Calu3 (cell line): ENCODE data around the gene ICOS. TPM values are rescaled to one million over a fixed set of nuclear protein-coding genes. Genes with fewer than 3 reads are reported as not detected.

Experiments used
- BruUV-seq: library from RNA; stranded (reverse); fragments of 400-500 nt; replicated peaks from 2 replicates; lab custom pipeline; 2021; lab: Mats Ljungman, UMichigan
- CTCF ChIA-PET: fragments of 300-600 bp; sonication (Branson Sonifier 250); formaldehyde crosslinking; loops from one replicate; lab custom pipeline; 2022; ENCODE audit warnings: antibody characterized with exemption; lab: Charles Lee
- DNase-seq: peaks from one replicate; pipeline ENCODE4 v3.0.0; 2022
- H3K27ac Mint-ChIP-seq: one replicate; pipeline ENCODE4 v1.8.0; 2022; ENCODE audit warnings: mixed read lengths; ENCODE audit not compliant: unreplicated experiment
- H3K27me3 Mint-ChIP-seq: one replicate; pipeline ENCODE4 v1.8.0; 2022; ENCODE audit warnings: mixed read lengths; ENCODE audit not compliant: unreplicated experiment
- H3K36me3 Mint-ChIP-seq: one replicate; pipeline ENCODE4 v1.8.0; 2022; ENCODE audit warnings: mild to moderate bottlenecking, moderate library complexity, mixed read lengths; ENCODE audit not compliant: insufficient read depth, unreplicated experiment
- H3K4me1 Mint-ChIP-seq: one replicate; pipeline ENCODE4 v1.8.0; 2022; ENCODE audit warnings: mild to moderate bottlenecking, low read depth, mixed read lengths; ENCODE audit not compliant: unreplicated experiment
- H3K4me3 Mint-ChIP-seq: one replicate; pipeline ENCODE4 v1.8.0; 2022; ENCODE audit warnings: mild to moderate bottlenecking, low read depth, moderate library complexity, mixed read lengths; ENCODE audit not compliant: unreplicated experiment
- H3K9me3 Mint-ChIP-seq: one replicate; pipeline ENCODE4 v1.8.0; 2022; ENCODE audit warnings: low read depth, mixed read lengths; ENCODE audit not compliant: unreplicated experiment
- intact Hi-C: fragments of 100-400 bp; cut with micrococcal nuclease; formaldehyde crosslinking; loops from one replicate; pipeline ENCODE4 v1.10.0; 2022; ENCODE audit not compliant: unreplicated experiment
- total RNA-seq: library from RNA; stranded (reverse); gene quantifications from 2 replicates; pipeline ENCODE4 v1.2.3, GENCODE V29; 2022
- TF ChIP-seq, protein P1 (sequence below): fragments of 200-600 bp; IDR thresholded peaks from one replicate; pipeline ENCODE4 v1.8.0; 2022; ENCODE audit warnings: antibody characterized with exemption; ENCODE audit not compliant: unreplicated experiment

Gene ICOS
- total RNA-seq, 1 experiment from 2014 or later: not detected

DNA sequence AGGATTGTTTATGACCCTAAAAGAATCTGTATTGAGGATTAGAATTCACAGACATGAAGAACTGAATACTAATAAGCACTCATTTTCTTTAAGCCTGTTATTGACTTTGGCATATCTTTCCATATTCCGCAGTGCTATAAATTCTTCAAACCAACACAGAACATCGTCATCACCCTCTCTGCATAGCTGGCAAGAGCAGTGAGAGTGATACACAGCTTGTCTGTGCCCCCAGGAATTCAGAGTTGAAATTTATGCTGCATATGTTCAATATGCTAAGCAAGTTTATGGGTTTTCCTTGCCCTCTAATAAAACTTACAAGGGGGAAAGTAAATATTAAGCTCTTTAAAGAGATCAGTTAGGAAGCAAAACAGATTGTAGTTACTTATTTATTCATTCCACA is 36.3 kb upstream of the ICOS start:
- no peaks in the 10 kb centered on the region for H3K4me1 Mint-ChIP-seq
- TF ChIP-seq, protein P1, sequence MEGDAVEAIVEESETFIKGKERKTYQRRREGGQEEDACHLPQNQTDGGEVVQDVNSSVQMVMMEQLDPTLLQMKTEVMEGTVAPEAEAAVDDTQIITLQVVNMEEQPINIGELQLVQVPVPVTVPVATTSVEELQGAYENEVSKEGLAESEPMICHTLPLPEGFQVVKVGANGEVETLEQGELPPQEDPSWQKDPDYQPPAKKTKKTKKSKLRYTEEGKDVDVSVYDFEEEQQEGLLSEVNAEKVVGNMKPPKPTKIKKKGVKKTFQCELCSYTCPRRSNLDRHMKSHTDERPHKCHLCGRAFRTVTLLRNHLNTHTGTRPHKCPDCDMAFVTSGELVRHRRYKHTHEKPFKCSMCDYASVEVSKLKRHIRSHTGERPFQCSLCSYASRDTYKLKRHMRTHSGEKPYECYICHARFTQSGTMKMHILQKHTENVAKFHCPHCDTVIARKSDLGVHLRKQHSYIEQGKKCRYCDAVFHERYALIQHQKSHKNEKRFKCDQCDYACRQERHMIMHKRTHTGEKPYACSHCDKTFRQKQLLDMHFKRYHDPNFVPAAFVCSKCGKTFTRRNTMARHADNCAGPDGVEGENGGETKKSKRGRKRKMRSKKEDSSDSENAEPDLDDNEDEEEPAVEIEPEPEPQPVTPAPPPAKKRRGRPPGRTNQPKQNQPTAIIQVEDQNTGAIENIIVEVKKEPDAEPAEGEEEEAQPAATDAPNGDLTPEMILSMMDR: no peak
- H3K9me3 Mint-ChIP-seq: peaks cover 7% of the 10 kb centered on the region
- no peak overlapping the region for H3K4me3 Mint-ChIP-seq
- CTCF ChIA-PET: interaction anchor here (0.6 to 1.6 kb wide), 2 partner anchors 10 to 387 kb away, joined by 3 to 4 read pairs; no protein-coding TSS in a partner anchor
- no TSS peak for BruUV-seq
- H3K36me3 Mint-ChIP-seq: no peaks in the 10 kb centered on the region
- no peak for DNase-seq
- H3K27ac Mint-ChIP-seq: no peak overlapping the region
- intact Hi-C loops: loop anchor here (10.0 kb wide), 1 partner anchor 1065 kb away; no protein-coding TSS in a partner anchor
- no peaks in the 10 kb centered on the region for H3K27me3 Mint-ChIP-seq

DNA sequence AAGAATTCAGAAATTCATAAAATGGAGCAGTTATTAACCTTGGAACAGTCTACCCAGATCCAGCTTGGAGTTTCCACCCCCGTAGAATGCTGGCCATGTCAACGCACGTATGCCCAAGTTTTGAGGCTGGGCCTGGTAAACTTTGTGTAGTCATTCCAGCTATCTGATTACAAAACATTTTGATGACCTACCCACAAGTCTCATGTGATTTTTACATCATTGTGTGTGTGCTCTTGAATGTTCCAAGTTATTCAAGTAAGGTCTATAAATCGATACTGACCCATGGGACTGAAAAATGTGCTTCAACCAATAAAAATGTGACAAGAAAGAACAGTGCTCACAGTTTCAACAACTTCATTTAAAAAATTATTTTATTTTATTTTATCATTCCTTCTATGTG is 32.5 kb upstream of the ICOS start:
- BruUV-seq: no TSS peak
- H3K9me3 Mint-ChIP-seq: peaks cover 7% of the 10 kb centered on the region
- no peak overlapping the region for H3K27ac Mint-ChIP-seq
- no peak overlapping the region for H3K4me3 Mint-ChIP-seq
- CTCF ChIA-PET: no interaction called here
- no peaks in the 10 kb centered on the region for H3K36me3 Mint-ChIP-seq
- intact Hi-C loops: loop anchor here (10.0 kb wide), 1 partner anchor 1069 kb away; no protein-coding TSS in a partner anchor
- TF ChIP-seq, protein P1: no peak
- no peaks in the 10 kb centered on the region for H3K27me3 Mint-ChIP-seq
- H3K4me1 Mint-ChIP-seq: no peaks in the 10 kb centered on the region
- DNase-seq: no peak

DNA sequence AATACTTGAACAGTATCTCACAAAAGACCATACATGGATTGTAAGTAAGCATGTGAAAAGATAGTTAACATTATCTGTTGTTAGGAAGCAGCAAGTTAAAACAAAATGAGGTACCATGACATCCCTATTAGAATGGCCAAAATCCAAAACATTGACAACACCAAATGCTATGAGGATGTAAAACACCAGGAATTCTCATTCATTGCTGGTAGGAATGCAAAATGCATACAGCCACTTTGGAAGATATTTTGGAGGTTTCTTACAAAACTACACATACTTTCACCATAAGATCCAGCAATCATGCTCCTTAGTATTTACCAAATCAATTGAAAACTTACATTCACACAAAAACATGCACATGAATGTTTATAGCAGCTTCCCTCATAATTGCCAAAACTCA is 30.9 kb upstream of the ICOS start:
- BruUV-seq: no TSS peak
- TF ChIP-seq, protein P1: no peak
- Mint-ChIP-seq H3K9me3 (peaks cover 5% of the 10 kb centered on the region), H3K27me3 (no peaks in the 10 kb centered on the region), H3K4me3 (no peak overlapping the region), H3K27ac (no peak overlapping the region), H3K4me1 (no peaks in the 10 kb centered on the region), H3K36me3 (no peaks in the 10 kb centered on the region)
- intact Hi-C loops: loop anchor here (10.0 kb wide), 1 partner anchor 1071 kb away; no protein-coding TSS in a partner anchor
- CTCF ChIA-PET: no interaction called here
- no peak for DNase-seq

DNA sequence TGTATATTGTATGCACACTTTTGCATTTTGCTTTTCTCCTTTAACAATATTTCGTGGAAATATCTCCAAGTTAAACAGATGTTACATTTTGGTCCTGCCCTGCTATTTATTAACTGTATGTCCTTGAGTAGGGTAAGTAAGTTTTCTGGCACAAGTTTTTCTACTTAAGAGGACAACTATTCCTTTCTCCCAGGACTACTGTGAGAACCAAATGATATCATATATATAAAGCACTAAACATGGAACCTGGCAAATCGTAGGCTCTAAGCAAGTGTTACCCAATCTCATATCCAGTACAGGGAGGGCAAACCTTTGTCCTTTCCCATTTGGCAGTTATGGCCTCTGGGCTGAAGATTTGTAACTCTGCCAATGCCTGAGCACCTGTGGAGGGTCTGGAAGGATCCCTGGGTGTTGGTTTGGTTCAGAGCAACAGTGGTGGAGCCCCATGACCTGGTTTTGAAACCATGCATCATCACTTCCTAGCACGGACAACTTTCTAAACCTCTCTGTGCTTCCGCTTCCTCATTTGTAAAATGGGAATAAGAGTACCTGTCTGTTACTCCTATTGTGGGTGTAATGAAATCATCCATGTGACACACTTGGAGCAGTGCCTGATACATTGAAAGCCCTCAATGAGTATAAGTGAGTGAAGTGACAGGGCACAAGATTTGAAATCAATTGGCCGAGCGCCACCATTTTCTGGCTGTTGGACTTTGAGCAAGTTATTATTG is 28.3 kb upstream of the ICOS start:
- H3K27ac Mint-ChIP-seq: no peak overlapping the region
- H3K27me3 Mint-ChIP-seq: no peaks in the 10 kb centered on the region
- intact Hi-C loops: loop anchor here (10.0 kb wide), 1 partner anchor 1073 kb away; no protein-coding TSS in a partner anchor
- BruUV-seq: no TSS peak
- no peaks in the 10 kb centered on the region for H3K36me3 Mint-ChIP-seq
- no peaks in the 10 kb centered on the region for H3K9me3 Mint-ChIP-seq
- CTCF ChIA-PET: no interaction called here
- no peaks in the 10 kb centered on the region for H3K4me1 Mint-ChIP-seq
- no peak overlapping the region for H3K4me3 Mint-ChIP-seq
- DNase-seq: no peak
- TF ChIP-seq, protein P1: no peak
